ENCODE results near the gene MAML2. TPM values are rescaled to one million over a fixed set of nuclear protein-coding genes. Genes with fewer than 3 reads are reported as not detected.

The MAML2 gene
- polyA plus RNA-seq, 3 donors = 0.57 to 7.6 (median 1.2) TPM

DNA sequence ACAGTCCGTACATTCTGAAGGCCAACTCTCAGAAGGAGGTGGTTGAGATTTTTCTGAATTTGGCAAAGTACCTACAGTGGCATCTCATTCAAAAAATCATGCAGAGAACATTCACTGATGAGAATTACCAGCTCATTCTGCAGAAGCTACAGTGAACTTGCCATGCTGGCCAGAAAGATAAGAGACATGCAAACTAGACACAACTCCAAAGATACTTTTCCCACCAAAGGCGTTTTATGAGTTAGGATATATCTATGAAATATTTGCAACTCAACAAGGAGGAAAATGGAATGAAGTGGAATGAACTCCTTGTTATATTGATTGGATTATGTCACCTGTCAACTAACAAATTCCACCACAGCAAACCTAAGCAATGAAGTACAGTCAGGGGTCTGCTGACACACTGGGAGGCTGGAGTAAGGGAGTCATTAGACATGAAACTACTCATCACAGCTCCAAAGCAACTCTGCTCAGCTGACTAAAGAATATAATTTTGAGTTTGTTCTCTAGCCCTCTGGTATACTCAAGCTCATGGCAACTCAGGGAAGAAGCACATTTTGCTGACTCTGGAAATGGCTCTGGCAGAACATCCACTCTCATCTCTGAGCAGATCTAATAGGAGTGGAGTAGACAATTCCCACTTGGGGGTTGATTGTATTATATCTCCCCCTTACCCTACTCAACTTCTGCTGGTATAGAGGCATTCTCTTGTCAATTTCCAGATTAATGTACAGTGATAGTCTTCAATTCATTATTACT, 22.9 kb downstream of the MAML2 start:
- H4K20me1 ChIP-seq (ENCODE audit: insufficient read depth, low read length) = peaks cover 26% of the 10 kb centered on the region
- no peak overlapping the region for H2AFZ ChIP-seq (ENCODE audit: insufficient read depth, low read depth, low read length, poor library complexity, severe bottlenecking)
- peaks cover 0 to 2% (median 0%) of the 10 kb centered on the region in 7 donors for H3K9me3 Mint-ChIP-seq
- no peak overlapping the region for H3K4me2 ChIP-seq (replicated peaks; ENCODE audit: extremely low read depth, low read length, poor library complexity, severe bottlenecking)
- H3K36me3 ChIP-seq (replicated peaks in 1 of 2; ENCODE audit: control insufficient read depth in 1 of 2, insufficient read depth in 2 of 2, low read length in 2 of 2) = no peaks in the 10 kb centered on the region
- TF ChIP-seq, protein P1, sequence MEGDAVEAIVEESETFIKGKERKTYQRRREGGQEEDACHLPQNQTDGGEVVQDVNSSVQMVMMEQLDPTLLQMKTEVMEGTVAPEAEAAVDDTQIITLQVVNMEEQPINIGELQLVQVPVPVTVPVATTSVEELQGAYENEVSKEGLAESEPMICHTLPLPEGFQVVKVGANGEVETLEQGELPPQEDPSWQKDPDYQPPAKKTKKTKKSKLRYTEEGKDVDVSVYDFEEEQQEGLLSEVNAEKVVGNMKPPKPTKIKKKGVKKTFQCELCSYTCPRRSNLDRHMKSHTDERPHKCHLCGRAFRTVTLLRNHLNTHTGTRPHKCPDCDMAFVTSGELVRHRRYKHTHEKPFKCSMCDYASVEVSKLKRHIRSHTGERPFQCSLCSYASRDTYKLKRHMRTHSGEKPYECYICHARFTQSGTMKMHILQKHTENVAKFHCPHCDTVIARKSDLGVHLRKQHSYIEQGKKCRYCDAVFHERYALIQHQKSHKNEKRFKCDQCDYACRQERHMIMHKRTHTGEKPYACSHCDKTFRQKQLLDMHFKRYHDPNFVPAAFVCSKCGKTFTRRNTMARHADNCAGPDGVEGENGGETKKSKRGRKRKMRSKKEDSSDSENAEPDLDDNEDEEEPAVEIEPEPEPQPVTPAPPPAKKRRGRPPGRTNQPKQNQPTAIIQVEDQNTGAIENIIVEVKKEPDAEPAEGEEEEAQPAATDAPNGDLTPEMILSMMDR (IDR thresholded peaks at IDR 0.05) = no peak
- no peaks in the 10 kb centered on the region for H3K9me3 ChIP-seq (replicated peaks in 1 of 2; ENCODE audit: control insufficient read depth in 1 of 2, insufficient read depth in 1 of 2, low read length in 2 of 2)
- H3K4me1 Mint-ChIP-seq = peaks cover 17% of the 10 kb centered on the region
- intact Hi-C loops (cut with micrococcal nuclease) = no loop called here
- no peaks in the 10 kb centered on the region for H3K79me2 ChIP-seq (ENCODE audit: insufficient read depth, low read length)
- DNase-seq = no peak
- H3K4me1 ChIP-seq (ENCODE audit: control insufficient read depth in 1 of 2, insufficient read depth in 2 of 2, low read length in 2 of 2) = peaks cover 11 to 13% of the 10 kb centered on the region in 2 donors
- H3K27me3 Mint-ChIP-seq (ENCODE audit: low read depth in 3 of 3) = peaks cover 0 to 1% (median 1%) of the 10 kb centered on the region in 3 donors
- WGBS (ENCODE audit: insufficient coverage) = 100% methylated on average over 1 of the region's 2 CpGs
- no peak overlapping the region for H3K4me3 ChIP-seq (replicated peaks in 1 of 3; ENCODE audit: low read depth in 2 of 3, low read length in 3 of 3)
- H3K9ac ChIP-seq (ENCODE audit: insufficient read depth, low read length, poor library complexity, severe bottlenecking) = no peak overlapping the region
- H3K27ac ChIP-seq (ENCODE audit: low read depth in 1 of 2, low read length in 2 of 2) = no peak overlapping the region
- H3K36me3 Mint-ChIP-seq = peaks cover 21 to 28% of the 10 kb centered on the region in 2 donors
- H3K27me3 ChIP-seq (ENCODE audit: control insufficient read depth in 2 of 2, insufficient read depth in 2 of 2, low read length in 2 of 2) = no peaks in the 10 kb centered on the region
- no peak overlapping the region for H3K27ac Mint-ChIP-seq
- no peak overlapping the region for H3K4me3 Mint-ChIP-seq

DNA sequence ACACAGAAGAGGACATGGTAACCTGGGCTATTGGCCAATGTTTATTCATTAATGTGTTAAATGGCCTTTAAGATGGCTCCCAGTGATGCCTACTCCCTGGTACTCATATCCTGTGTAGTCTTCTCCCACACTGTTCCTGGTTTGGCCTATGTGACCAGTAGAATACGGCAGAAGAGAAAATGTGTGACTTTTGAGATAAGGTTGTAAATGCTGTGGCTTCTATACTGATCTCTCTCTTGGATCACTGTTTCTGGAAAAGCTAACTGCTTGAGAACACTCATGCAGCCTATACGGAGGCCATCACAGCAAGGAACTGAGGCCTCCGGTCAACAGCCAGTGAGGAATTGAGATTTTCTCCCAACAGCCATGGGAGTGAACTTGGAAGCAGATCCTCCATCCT, 24.1 kb downstream of the MAML2 start:
- no peak overlapping the region for H3K4me2 ChIP-seq (replicated peaks; ENCODE audit: extremely low read depth, low read length, poor library complexity, severe bottlenecking)
- 100% methylated on average over 3 of the region's 3 CpGs for WGBS (ENCODE audit: insufficient coverage)
- H3K36me3 Mint-ChIP-seq = peaks cover 21 to 28% of the 10 kb centered on the region in 2 donors
- H3K27ac ChIP-seq (ENCODE audit: low read depth in 1 of 2, low read length in 2 of 2) = no peak overlapping the region
- H4K20me1 ChIP-seq (ENCODE audit: insufficient read depth, low read length) = peaks cover 22% of the 10 kb centered on the region
- H3K9me3 Mint-ChIP-seq = peaks cover 0 to 2% (median 0%) of the 10 kb centered on the region in 7 donors
- H3K4me1 Mint-ChIP-seq = peaks cover 30% of the 10 kb centered on the region
- H3K4me1 ChIP-seq (ENCODE audit: control insufficient read depth in 1 of 2, insufficient read depth in 2 of 2, low read length in 2 of 2) = peaks cover 23 to 25% of the 10 kb centered on the region in 2 donors
- H3K27me3 Mint-ChIP-seq (ENCODE audit: low read depth in 3 of 3) = peaks cover 0 to 1% (median 0%) of the 10 kb centered on the region in 3 donors
- H3K27me3 ChIP-seq (ENCODE audit: control insufficient read depth in 2 of 2, insufficient read depth in 2 of 2, low read length in 2 of 2) = no peaks in the 10 kb centered on the region
- no peak for DNase-seq
- no peaks in the 10 kb centered on the region for H3K9me3 ChIP-seq (replicated peaks in 1 of 2; ENCODE audit: control insufficient read depth in 1 of 2, insufficient read depth in 1 of 2, low read length in 2 of 2)
- H3K9ac ChIP-seq (ENCODE audit: insufficient read depth, low read length, poor library complexity, severe bottlenecking) = no peak overlapping the region
- H3K4me3 Mint-ChIP-seq = no peak overlapping the region
- TF ChIP-seq, protein P1 (IDR thresholded peaks at IDR 0.05) = no peak
- no peaks in the 10 kb centered on the region for H3K36me3 ChIP-seq (replicated peaks in 1 of 2; ENCODE audit: control insufficient read depth in 1 of 2, insufficient read depth in 2 of 2, low read length in 2 of 2)
- H2AFZ ChIP-seq (ENCODE audit: insufficient read depth, low read depth, low read length, poor library complexity, severe bottlenecking) = no peak overlapping the region
- H3K27ac Mint-ChIP-seq = no peak overlapping the region
- no peaks in the 10 kb centered on the region for H3K79me2 ChIP-seq (ENCODE audit: insufficient read depth, low read length)
- H3K4me3 ChIP-seq (replicated peaks in 1 of 3; ENCODE audit: low read depth in 2 of 3, low read length in 3 of 3) = no peak overlapping the region
- intact Hi-C loops (cut with micrococcal nuclease) = no loop called here
